ENCODE data around the gene SRD5A2.

Gene SRD5A2

GRCh38 chr2:31483246-31483645, 97.5 kb downstream of the SRD5A2 start:
- TF ChIP-seq CTCF (IDR thresholded peaks at IDR 0.05; ENCODE audit: control insufficient read depth, insufficient read depth, low read depth, low read length, missing control alignments), result no peak
- no peak for DNase-seq (ENCODE audit: low read depth)
- no peak overlapping the region for H3K4me3 ChIP-seq (ENCODE audit: control insufficient read depth, low read depth, low read length)

- DNase-seq (ENCODE audit: low read depth), result peak; percentile 23
- no peak overlapping the region for H3K4me3 ChIP-seq (ENCODE audit: control insufficient read depth, low read depth, low read length)
- TF ChIP-seq CTCF (IDR thresholded peaks at IDR 0.05; ENCODE audit: control insufficient read depth, insufficient read depth, low read depth, low read length, missing control alignments), result no peak
These were observed 104.1 kb downstream of the SRD5A2 start for GRCh38 chr2:31476511-31477180.

- TF ChIP-seq CTCF (IDR thresholded peaks at IDR 0.05; ENCODE audit: control insufficient read depth, insufficient read depth, low read depth, low read length, missing control alignments), result no peak
- DNase-seq (ENCODE audit: low read depth), result peak; percentile 51
- H3K4me3 ChIP-seq (ENCODE audit: control insufficient read depth, low read depth, low read length), result no peak overlapping the region
These were observed 105.0 kb downstream of the SRD5A2 start for GRCh38 chr2:31475692-31476091.

- H3K4me3 ChIP-seq (ENCODE audit: control insufficient read depth, low read depth, low read length), result no peak overlapping the region
- no peak for DNase-seq (ENCODE audit: low read depth)
- no peak for TF ChIP-seq CTCF (IDR thresholded peaks at IDR 0.05; ENCODE audit: control insufficient read depth, insufficient read depth, low read depth, low read length, missing control alignments)
These were observed 106.4 kb downstream of the SRD5A2 start for GRCh38 chr2:31474296-31474695.
